ENCODE results near the gene PCDHA1. TPM values are rescaled to one million over a fixed set of nuclear protein-coding genes. Genes with fewer than 3 reads are reported as not detected.
"Not testable (repeated sequence)": the region's sequence is repeated elsewhere in the genome, so short reads cannot be mapped to it uniquely, and the experiment has no call there.

Gene PCDHA1
- total RNA-seq = not detected in 2 replicates

DNA sequence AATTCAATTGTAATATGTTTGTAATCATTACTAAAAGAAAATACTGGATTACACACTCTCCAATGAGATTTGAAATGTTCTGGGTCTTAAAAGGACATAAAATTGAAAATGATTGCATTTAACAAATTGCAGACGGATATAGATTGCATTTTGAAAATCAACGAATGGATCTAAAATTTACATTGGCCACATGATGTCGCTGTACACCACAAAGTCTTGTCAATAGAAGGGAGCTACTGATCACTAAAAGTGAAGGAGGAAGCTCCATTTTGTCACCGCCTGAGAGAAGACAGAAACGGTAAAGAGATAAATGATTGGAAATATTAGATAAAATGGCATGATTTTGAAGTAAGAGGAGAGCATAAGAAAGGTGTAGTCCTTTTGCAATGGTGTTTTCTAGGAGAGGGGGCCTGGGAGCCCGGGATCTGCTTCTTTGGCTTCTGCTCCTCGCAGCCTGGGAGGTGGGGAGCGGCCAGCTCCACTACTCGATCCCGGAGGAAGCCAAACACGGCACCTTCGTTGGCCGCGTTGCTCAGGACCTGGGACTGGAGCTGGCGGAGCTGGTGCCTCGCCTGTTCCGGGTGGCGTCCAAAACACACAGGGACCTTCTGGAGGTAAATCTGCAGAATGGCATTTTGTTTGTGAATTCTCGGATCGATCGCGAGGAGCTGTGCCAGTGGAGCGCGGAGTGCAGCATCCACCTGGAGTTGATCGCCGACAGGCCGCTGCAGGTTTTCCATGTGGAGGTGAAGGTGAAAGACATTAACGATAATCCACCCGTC, at the start of gene PCDHA1:
Gene PCDHA1 (plus strand): TSS at position 236 of the 782 bp plus-strand sequence.
- H3K4me3 Mint-ChIP-seq = no peak within 1 kb of the TSS

GRCh38 chr5:140737486-140737885, 48.5 kb upstream of the PCDHA1 start:
- intact Hi-C loops (cut with micrococcal nuclease) = no loop called here
- Mint-ChIP-seq H3K4me3 (no peak overlapping the region), H3K4me1 (no peaks in the 10 kb centered on the region), H3K36me3 (ENCODE audit: low read depth) (no peaks in the 10 kb centered on the region), H3K27me3 (peaks cover 7% of the 10 kb centered on the region), H3K9me3 (peaks cover 36% of the 10 kb centered on the region), H3K27ac (no peak overlapping the region)
- no peak for DNase-seq

More for the DNA sequence above, at the start of gene PCDHA1:
- peaks cover 20% of the 10 kb centered on the region for H3K9me3 Mint-ChIP-seq
- no peak within 1 kb of the TSS for H3K27ac Mint-ChIP-seq
- H3K27me3 Mint-ChIP-seq = no peaks in the 10 kb centered on the region
- DNase-seq = no peak
- no peaks in the 10 kb centered on the region for H3K4me1 Mint-ChIP-seq
- intact Hi-C loops (cut with micrococcal nuclease) = no loop called here
- peaks cover 7% of the 10 kb centered on the region for H3K36me3 Mint-ChIP-seq (ENCODE audit: low read depth)

- Mint-ChIP-seq H3K27ac (no peak overlapping the region), H3K36me3 (ENCODE audit: low read depth) (no peaks in the 10 kb centered on the region), H3K4me3 (no peak overlapping the region), H3K9me3 (peaks cover 19% of the 10 kb centered on the region), H3K27me3 (peaks cover 4% of the 10 kb centered on the region), H3K4me1 (no peaks in the 10 kb centered on the region)
- DNase-seq = no peak
- intact Hi-C loops (cut with micrococcal nuclease) = no loop called here
Measured at GRCh38 chr5:140741967-140742366, 44.0 kb upstream of the PCDHA1 start.

DNA sequence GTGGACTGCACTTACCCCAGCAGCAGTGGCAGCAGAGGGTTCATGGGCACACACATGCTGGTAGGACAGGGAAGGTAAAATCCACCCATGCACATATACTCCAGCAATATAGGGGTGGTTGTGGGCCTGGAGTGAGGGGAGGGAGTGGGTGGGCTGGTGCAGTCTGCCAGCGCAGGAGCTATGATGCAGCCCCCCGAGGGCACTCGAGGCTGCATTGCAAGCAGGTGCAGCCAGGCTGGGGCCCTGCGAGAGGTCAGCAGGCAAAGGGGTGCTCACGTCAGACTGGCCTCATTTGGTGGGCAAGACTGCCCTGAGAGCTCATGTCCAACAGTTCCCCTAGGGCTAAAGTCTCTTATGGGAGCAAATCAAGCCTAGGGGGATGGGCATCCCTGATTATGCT, 32.4 kb upstream of the PCDHA1 start:
- Mint-ChIP-seq H3K9me3 (peaks cover 57% of the 10 kb centered on the region), H3K27ac (no peak overlapping the region), H3K27me3 (no peaks in the 10 kb centered on the region), H3K4me3 (no peak overlapping the region), H3K36me3 (ENCODE audit: low read depth) (peaks cover 2% of the 10 kb centered on the region), H3K4me1 (no peaks in the 10 kb centered on the region)
- no peak for DNase-seq
- intact Hi-C loops (cut with micrococcal nuclease) = no loop called here

- H3K27me3 Mint-ChIP-seq = no peaks in the 10 kb centered on the region
- H3K9me3 Mint-ChIP-seq = peaks cover 41% of the 10 kb centered on the region
- H3K27ac Mint-ChIP-seq = no peak overlapping the region
- intact Hi-C loops (cut with micrococcal nuclease) = no loop called here
- no peaks in the 10 kb centered on the region for H3K4me1 Mint-ChIP-seq
- peaks cover 4% of the 10 kb centered on the region for H3K36me3 Mint-ChIP-seq (ENCODE audit: low read depth)
- H3K4me3 Mint-ChIP-seq = no peak overlapping the region
- DNase-seq = no peak
Measured at GRCh38 chr5:140764177-140764973, 21.6 kb upstream of the PCDHA1 start.

- Mint-ChIP-seq H3K27me3 (no peaks in the 10 kb centered on the region), H3K9me3 (peaks cover 42% of the 10 kb centered on the region)
- intact Hi-C loops (cut with micrococcal nuclease) = no loop called here
Measured at GRCh38 chr5:140767444-140767843, 18.5 kb upstream of the PCDHA1 start.

GRCh38 chr5:140780512-140780911, 5.4 kb upstream of the PCDHA1 start:
- no peak overlapping the region for H3K27ac Mint-ChIP-seq
- peaks cover 35% of the 10 kb centered on the region for H3K9me3 Mint-ChIP-seq
- no peaks in the 10 kb centered on the region for H3K4me1 Mint-ChIP-seq
- no peak for DNase-seq
- H3K36me3 Mint-ChIP-seq (ENCODE audit: low read depth) = no peaks in the 10 kb centered on the region
- intact Hi-C loops (cut with micrococcal nuclease) = no loop called here
- H3K4me3 Mint-ChIP-seq = no peak overlapping the region
- no peaks in the 10 kb centered on the region for H3K27me3 Mint-ChIP-seq

More at GRCh38 chr5:140767444-140767843, 18.5 kb upstream of the PCDHA1 start:
- Mint-ChIP-seq H3K36me3 (ENCODE audit: low read depth) (peaks cover 2% of the 10 kb centered on the region), H3K4me1 (no peaks in the 10 kb centered on the region), H3K27ac (no peak overlapping the region), H3K4me3 (no peak overlapping the region)
- DNase-seq = no peak

GRCh38 chr5:140787422-140787821, 1.5 kb downstream of the PCDHA1 start:
- H3K4me3 Mint-ChIP-seq; H3K27me3 Mint-ChIP-seq; intact Hi-C loops (cut with micrococcal nuclease); H3K4me1 Mint-ChIP-seq; H3K36me3 Mint-ChIP-seq (ENCODE audit: low read depth); H3K27ac Mint-ChIP-seq; DNase-seq: not testable (repeated sequence)
- peaks cover 23% of the 10 kb centered on the region for H3K9me3 Mint-ChIP-seq

GRCh38 chr5:140787849-140788504, 2.0 kb downstream of the PCDHA1 start:
- H3K27me3 Mint-ChIP-seq; H3K4me3 Mint-ChIP-seq; DNase-seq; H3K27ac Mint-ChIP-seq; H3K4me1 Mint-ChIP-seq; H3K36me3 Mint-ChIP-seq (ENCODE audit: low read depth); intact Hi-C loops (cut with micrococcal nuclease): not testable (repeated sequence)
- H3K9me3 Mint-ChIP-seq = peaks cover 25% of the 10 kb centered on the region

DNA sequence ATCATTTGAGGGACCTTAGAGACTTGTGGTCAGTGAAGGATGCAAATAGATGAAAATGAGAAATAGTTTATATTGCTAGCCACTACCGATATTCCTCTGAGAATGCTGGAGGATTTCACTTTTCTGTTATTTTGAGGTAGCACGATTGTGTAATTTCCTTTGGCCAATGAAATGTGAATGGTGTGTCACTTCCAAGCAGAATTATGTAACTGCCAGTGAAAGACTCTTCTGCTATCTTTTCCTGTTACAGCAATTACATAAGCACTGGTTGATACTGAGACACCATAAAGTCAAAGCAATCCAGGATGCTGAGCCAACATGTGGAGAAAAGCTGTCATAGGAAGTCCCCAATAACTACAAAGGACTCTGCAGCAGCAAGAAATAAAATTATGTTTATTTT, 5.1 kb downstream of the PCDHA1 start:
- Mint-ChIP-seq H3K9me3 (peaks cover 22% of the 10 kb centered on the region), H3K36me3 (ENCODE audit: low read depth) (peaks cover 4% of the 10 kb centered on the region), H3K27ac (no peak overlapping the region), H3K4me3 (no peak overlapping the region), H3K27me3 (no peaks in the 10 kb centered on the region), H3K4me1 (no peaks in the 10 kb centered on the region)
- DNase-seq = no peak
- intact Hi-C loops (cut with micrococcal nuclease) = no loop called here

- Mint-ChIP-seq H3K36me3 (ENCODE audit: low read depth) (peaks cover under 1% of the 10 kb centered on the region), H3K4me1 (no peaks in the 10 kb centered on the region), H3K27ac (no peak within 1 kb of the TSS), H3K27me3 (no peaks in the 10 kb centered on the region), H3K9me3 (peaks cover 15% of the 10 kb centered on the region), H3K4me3 (no peak within 1 kb of the TSS)
- intact Hi-C loops (cut with micrococcal nuclease) = no loop called here
- no peak for DNase-seq
Measured at GRCh38 chr5:140794595-140795258, 8.8 kb downstream of the PCDHA1 start, which contains the start of gene PCDHA2. Gene PCDHA2, plus strand, starts transcription at chr5:140794852.

GRCh38 chr5:140795259-140795641, 9.3 kb downstream of the PCDHA1 start:
- Mint-ChIP-seq H3K4me3 (no peak overlapping the region), H3K27ac (no peak overlapping the region), H3K27me3 (no peaks in the 10 kb centered on the region), H3K36me3 (ENCODE audit: low read depth) (no peaks in the 10 kb centered on the region), H3K4me1 (no peaks in the 10 kb centered on the region), H3K9me3 (peaks cover 17% of the 10 kb centered on the region)
- DNase-seq = no peak
- intact Hi-C loops (cut with micrococcal nuclease) = no loop called here

- intact Hi-C loops (cut with micrococcal nuclease); H3K27ac Mint-ChIP-seq; H3K36me3 Mint-ChIP-seq (ENCODE audit: low read depth); DNase-seq; H3K4me3 Mint-ChIP-seq; H3K27me3 Mint-ChIP-seq; H3K4me1 Mint-ChIP-seq: not testable (repeated sequence)
- H3K9me3 Mint-ChIP-seq = peaks cover 15% of the 10 kb centered on the region
Measured at GRCh38 chr5:140796072-140796717, 10.3 kb downstream of the PCDHA1 start.

Measured in activated CD4-positive, alpha-beta T cell treated with anti-CD3 and anti-CD28 coated beads, Interleukin-2, amount 10 ng/mL, durations not matched to agents 24 days and 14 days (primary cell).